MM.1S (cell line): Measurements from ENCODE around the gene ITGA2.

ENCODE experiments used
- EZH2 ChIP-seq: fragments of 300-600 bp; sonication (generic); optimal IDR thresholded peaks from 2 replicates; pipeline ENCODE3; 2017; ENCODE audit warnings: low read depth, mild to moderate bottlenecking, antibody characterized with exemption, low read length, mixed read lengths
- EZH2phosphoT487 ChIP-seq: fragments of 300-600 bp; sonication (generic); IDR thresholded peaks from 2 replicates; pipeline ENCODE4 v1.6.1; 2018; ENCODE audit warnings: antibody characterized with exemption, low read length
- TF ChIP-seq, protein P1 (sequence below): fragments of 300-600 bp; sonication (generic); IDR thresholded peaks from 2 replicates; pipeline ENCODE4 v1.5.1; 2016; ENCODE audit warnings: antibody characterized with exemption, low read length, mixed read lengths

GRCh38 chr5:53045263-53045662 lies 56.1 kb downstream of the ITGA2 start:
- TF ChIP-seq, protein P1, sequence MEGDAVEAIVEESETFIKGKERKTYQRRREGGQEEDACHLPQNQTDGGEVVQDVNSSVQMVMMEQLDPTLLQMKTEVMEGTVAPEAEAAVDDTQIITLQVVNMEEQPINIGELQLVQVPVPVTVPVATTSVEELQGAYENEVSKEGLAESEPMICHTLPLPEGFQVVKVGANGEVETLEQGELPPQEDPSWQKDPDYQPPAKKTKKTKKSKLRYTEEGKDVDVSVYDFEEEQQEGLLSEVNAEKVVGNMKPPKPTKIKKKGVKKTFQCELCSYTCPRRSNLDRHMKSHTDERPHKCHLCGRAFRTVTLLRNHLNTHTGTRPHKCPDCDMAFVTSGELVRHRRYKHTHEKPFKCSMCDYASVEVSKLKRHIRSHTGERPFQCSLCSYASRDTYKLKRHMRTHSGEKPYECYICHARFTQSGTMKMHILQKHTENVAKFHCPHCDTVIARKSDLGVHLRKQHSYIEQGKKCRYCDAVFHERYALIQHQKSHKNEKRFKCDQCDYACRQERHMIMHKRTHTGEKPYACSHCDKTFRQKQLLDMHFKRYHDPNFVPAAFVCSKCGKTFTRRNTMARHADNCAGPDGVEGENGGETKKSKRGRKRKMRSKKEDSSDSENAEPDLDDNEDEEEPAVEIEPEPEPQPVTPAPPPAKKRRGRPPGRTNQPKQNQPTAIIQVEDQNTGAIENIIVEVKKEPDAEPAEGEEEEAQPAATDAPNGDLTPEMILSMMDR = no peak
- TF ChIP-seq EZH2phosphoT487 = no peak
- no peak for TF ChIP-seq EZH2
